Keratinocyte (primary cell): Measurements from ENCODE around the gene ZFP91.

Experiments used
- CTCF ChIP-seq, 3 experiments: IDR thresholded peaks in 1 of 3; conservative IDR thresholded peaks in 1 of 3; optimal IDR thresholded peaks in 1 of 3; 2 replicates in 2 of 3; 3 replicates in 1 of 3; pipeline versions ENCODE3 to v1.5.1; 2011; ENCODE audit warnings: low read length in 3 of 3, mild to moderate bottlenecking in 3 of 3, moderate library complexity in 2 of 3, control low read depth in 1 of 3, inconsistent platforms in 1 of 3; ENCODE audit not compliant: insufficient read depth in 2 of 3; ENCODE audit errors: extremely low read depth in 1 of 3
- EZH2 ChIP-seq: IDR thresholded peaks from one replicate; pipeline ENCODE4 v1.6.1; 2012; ENCODE audit warnings: inconsistent platforms, mild to moderate bottlenecking, low read length, moderate library complexity

- TF ChIP-seq CTCF (optimal IDR thresholded peaks at IDR 0.05 in 1 of 3, IDR thresholded peaks at IDR 0.05 in 1 of 3, conservative IDR thresholded peaks at IDR 0.05 in 1 of 3; ENCODE audit: extremely low read depth in 1 of 3, insufficient read depth in 2 of 3, low read length in 3 of 3) (no peak), EZH2 (no peak)
Measured at GRCh38 chr11:58625086-58625485, 46.2 kb downstream of the ZFP91 start.
